Activated T-helper 1 cell treated with anti-CD3 and anti-CD28 coated beads, Interleukin-12 subunit alpha, Interleukin-12 subunit beta, Interleukin-2, Interleukin-4 antibody, amounts not matched to agents 30 ng/mL and 10 ng/mL and 1 ng/mL, durations not matched to agents 14 hours and 24 hours and 36 hours (primary cell): Measurements from ENCODE around the gene TMEM117. TPM values are rescaled to one million over a fixed set of nuclear protein-coding genes. Genes with fewer than 3 reads are reported as not detected.

Source experiments
- DNase-seq: peaks from one replicate; pipeline ENCODE4 v3.0.0; 2021; ENCODE audit warnings: low spot score
- H3K27ac Mint-ChIP-seq: one replicate; pipeline ENCODE4 v1.8.0; 2021; ENCODE audit warnings: mild to moderate bottlenecking, mixed read lengths
- H3K27me3 Mint-ChIP-seq: one replicate; pipeline ENCODE4 v1.8.0; 2022; ENCODE audit warnings: mild to moderate bottlenecking, moderate library complexity, mixed read lengths; ENCODE audit not compliant: insufficient read depth
- H3K36me3 Mint-ChIP-seq: one replicate; pipeline ENCODE4 v1.8.0; 2021; ENCODE audit warnings: low read depth, mixed read lengths
- H3K4me1 Mint-ChIP-seq: one replicate; pipeline ENCODE4 v1.8.0; 2021; ENCODE audit warnings: low read depth, mixed read lengths
- H3K4me3 Mint-ChIP-seq: one replicate; pipeline ENCODE4 v1.8.0; 2021; ENCODE audit warnings: mild to moderate bottlenecking, moderate library complexity, mixed read lengths
- H3K9me3 Mint-ChIP-seq: one replicate; pipeline ENCODE4 v1.8.0; 2021; ENCODE audit warnings: mixed read lengths
- intact Hi-C: fragments of 100-400 bp; cut with micrococcal nuclease; formaldehyde crosslinking; loops from one replicate; pipeline ENCODE4 v1.15.1; 2024
- total RNA-seq: library from RNA; stranded (reverse); gene quantifications from 2 replicates; pipeline ENCODE4 v1.2.3, GENCODE V29; 2022

The TMEM117 gene
- total RNA-seq, 1 donor from 2014 or later, result 2.2 TPM

DNA sequence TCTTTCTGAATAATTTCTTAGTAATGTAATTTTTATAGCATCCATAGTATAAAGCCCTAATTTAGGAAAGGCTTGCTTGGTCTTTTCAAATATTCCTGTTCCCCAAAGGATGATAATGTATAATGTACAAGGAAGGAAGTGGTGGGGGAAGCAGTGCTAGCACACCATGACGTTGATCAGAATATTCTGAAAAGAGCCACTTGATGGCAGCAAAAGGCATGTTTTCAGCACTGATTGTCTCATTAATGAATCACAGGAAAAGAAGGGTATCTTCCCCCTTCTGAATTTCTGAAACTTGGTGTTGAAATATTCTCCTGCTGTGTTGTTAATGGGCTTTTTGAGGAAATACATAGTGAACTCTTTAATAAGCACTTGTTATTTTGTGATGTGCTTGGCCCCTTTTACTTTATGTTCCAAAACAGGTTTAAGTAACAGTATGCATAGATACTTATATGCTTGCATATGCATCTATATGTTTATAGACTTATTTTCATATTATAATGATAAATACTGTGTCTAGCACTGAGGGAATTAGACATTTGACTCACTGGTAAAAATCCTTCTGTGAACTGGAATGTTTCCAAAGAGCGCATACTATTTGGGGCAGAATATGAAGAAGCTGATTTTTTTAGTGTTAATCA, 122.0 kb downstream of the TMEM117 start:
- Mint-ChIP-seq H3K27ac (no peak overlapping the region), H3K4me3 (no peak overlapping the region), H3K4me1 (peaks cover 8% of the 10 kb centered on the region), H3K9me3 (no peaks in the 10 kb centered on the region), H3K36me3 (no peaks in the 10 kb centered on the region), H3K27me3 (no peaks in the 10 kb centered on the region)
- intact Hi-C loops, result loop anchor here (1.0 kb wide), 1 partner anchor 57 kb away; no protein-coding TSS in a partner anchor
- DNase-seq, result no peak

DNA sequence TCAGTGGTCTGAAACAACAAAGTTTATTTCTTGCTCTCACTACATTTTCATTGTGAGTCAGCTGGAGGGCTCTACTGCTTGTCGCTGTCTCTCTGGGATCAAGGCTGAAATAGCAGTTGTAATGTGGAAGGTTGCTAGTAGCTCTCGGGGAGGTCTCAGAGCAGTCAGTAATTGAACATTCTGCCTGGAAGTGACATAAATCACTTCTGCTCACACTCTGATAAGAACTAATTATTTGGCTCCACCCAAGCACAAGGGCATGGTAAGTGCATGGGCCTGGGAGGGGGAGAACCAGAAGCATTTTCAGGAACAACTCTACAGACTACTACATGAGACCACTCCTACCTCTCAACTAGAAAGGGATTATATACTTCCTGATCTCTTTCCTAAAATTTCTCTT, 128.2 kb downstream of the TMEM117 start:
- no peak overlapping the region for H3K4me3 Mint-ChIP-seq
- no peaks in the 10 kb centered on the region for H3K4me1 Mint-ChIP-seq
- no peaks in the 10 kb centered on the region for H3K36me3 Mint-ChIP-seq
- DNase-seq, result no peak
- H3K27me3 Mint-ChIP-seq, result no peaks in the 10 kb centered on the region
- H3K27ac Mint-ChIP-seq, result no peak overlapping the region
- intact Hi-C loops, result no loop called here
- no peaks in the 10 kb centered on the region for H3K9me3 Mint-ChIP-seq

DNA sequence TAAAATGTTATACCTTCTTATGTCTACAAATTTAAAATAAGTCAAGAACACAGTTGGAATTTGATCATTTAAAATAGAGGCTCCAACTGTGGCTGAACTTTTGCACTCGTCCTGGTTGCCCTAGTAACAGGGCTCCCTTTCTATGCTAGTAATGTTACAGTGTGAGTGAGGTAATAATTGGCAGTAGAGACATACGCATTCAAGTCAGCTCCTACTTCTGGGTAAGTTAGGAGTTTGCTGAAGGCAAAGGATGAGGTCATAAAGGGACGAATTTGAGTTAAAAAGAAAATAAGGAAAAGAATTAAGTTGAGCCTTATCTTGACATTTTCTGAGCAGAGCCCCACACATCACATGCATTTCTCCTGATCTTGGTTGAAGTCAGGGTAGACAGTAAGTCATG, 129.1 kb downstream of the TMEM117 start:
- no peaks in the 10 kb centered on the region for H3K9me3 Mint-ChIP-seq
- no peak for DNase-seq
- intact Hi-C loops, result no loop called here
- H3K4me3 Mint-ChIP-seq, result no peak overlapping the region
- no peak overlapping the region for H3K27ac Mint-ChIP-seq
- no peaks in the 10 kb centered on the region for H3K27me3 Mint-ChIP-seq
- H3K36me3 Mint-ChIP-seq, result no peaks in the 10 kb centered on the region
- H3K4me1 Mint-ChIP-seq, result no peaks in the 10 kb centered on the region

DNA sequence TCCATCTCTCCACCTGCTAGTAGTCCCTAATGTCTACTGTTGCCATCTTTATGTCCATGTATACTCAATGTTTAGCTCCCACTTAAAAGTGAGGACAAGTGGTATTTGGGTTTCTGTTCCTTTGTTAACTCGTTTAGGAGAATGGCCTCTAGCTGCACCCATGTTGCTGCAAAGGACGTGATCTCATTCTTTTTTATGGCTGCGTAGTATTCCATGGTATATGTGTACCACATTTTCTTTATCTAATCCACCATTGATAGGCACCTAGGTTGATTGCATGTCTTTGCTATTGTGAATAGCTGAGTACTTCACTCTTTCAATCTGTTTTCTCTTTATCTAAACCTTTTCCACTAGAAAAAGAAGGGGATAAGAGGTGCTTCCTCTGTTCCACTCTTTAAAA, 130.0 kb downstream of the TMEM117 start:
- Mint-ChIP-seq H3K27ac (no peak overlapping the region), H3K4me3 (no peak overlapping the region), H3K9me3 (no peaks in the 10 kb centered on the region), H3K4me1 (no peaks in the 10 kb centered on the region), H3K27me3 (no peaks in the 10 kb centered on the region), H3K36me3 (no peaks in the 10 kb centered on the region)
- intact Hi-C loops, result no loop called here
- no peak for DNase-seq

DNA sequence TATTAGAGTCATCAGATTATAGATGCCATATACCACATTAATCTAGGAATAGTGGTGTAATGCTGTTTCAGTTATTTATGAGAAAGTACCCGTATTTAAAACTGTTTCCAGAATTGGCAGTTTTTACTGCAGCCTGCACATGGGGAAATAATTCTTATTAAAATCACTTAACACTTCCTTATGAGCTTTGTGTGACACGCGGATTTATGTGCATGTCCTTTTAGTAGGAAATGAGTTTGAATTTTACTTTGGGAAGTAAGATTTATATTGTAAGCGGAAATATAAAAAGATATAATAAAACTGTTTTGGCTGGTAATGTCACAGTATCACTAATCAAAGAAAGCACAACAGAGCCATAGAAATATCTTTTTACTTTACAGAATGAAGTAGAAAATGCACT, 132.9 kb downstream of the TMEM117 start:
- no peak for DNase-seq
- H3K4me3 Mint-ChIP-seq, result no peak overlapping the region
- no peak overlapping the region for H3K27ac Mint-ChIP-seq
- no peaks in the 10 kb centered on the region for H3K36me3 Mint-ChIP-seq
- no peaks in the 10 kb centered on the region for H3K4me1 Mint-ChIP-seq
- H3K27me3 Mint-ChIP-seq, result no peaks in the 10 kb centered on the region
- no peaks in the 10 kb centered on the region for H3K9me3 Mint-ChIP-seq
- intact Hi-C loops, result no loop called here

DNA sequence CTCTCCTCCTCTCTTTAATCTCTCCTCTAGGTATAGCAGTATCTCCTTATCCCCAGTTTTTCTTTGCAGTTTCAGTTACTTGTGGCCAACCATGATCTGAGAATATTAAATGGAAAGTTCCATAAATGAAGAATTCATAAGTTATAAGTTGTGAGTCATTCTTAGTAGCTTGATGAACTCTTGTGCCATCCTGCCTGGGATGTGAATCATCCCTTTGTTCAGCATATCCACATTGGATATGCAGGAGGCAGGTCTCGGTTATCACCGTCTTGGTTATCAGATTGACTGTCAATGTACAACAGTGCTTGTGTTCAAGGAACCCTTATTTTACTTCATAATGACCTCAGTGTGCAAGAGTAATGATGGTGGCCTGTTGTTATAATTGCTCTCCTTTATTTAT, 134.0 kb downstream of the TMEM117 start:
- DNase-seq, result no peak
- H3K27ac Mint-ChIP-seq, result no peak overlapping the region
- H3K9me3 Mint-ChIP-seq, result no peaks in the 10 kb centered on the region
- H3K4me3 Mint-ChIP-seq, result no peak overlapping the region
- no peaks in the 10 kb centered on the region for H3K27me3 Mint-ChIP-seq
- no peaks in the 10 kb centered on the region for H3K4me1 Mint-ChIP-seq
- H3K36me3 Mint-ChIP-seq, result no peaks in the 10 kb centered on the region
- intact Hi-C loops, result no loop called here

DNA sequence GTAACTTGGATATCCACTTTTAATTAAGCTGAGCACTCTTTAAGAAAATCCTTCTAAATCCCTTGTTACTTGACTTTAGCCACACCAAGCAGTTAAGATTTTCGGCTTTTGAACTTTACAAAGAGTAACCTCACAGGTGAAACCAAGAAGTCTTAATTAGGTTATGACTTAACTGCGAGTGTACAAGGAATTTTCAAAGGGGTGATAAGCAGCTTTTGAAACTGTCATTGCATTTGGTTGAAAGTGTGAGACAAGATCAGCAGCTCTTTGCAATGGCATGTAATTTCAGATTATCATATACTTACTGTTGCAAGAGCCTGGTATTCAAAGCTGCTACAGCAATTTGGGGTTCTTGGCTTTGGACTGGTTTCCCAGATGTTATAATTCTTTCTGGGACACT, 137.5 kb downstream of the TMEM117 start:
- Mint-ChIP-seq H3K4me1 (no peaks in the 10 kb centered on the region), H3K4me3 (no peak overlapping the region), H3K9me3 (no peaks in the 10 kb centered on the region), H3K27me3 (no peaks in the 10 kb centered on the region), H3K27ac (no peak overlapping the region), H3K36me3 (no peaks in the 10 kb centered on the region)
- DNase-seq, result no peak
- intact Hi-C loops, result no loop called here

DNA sequence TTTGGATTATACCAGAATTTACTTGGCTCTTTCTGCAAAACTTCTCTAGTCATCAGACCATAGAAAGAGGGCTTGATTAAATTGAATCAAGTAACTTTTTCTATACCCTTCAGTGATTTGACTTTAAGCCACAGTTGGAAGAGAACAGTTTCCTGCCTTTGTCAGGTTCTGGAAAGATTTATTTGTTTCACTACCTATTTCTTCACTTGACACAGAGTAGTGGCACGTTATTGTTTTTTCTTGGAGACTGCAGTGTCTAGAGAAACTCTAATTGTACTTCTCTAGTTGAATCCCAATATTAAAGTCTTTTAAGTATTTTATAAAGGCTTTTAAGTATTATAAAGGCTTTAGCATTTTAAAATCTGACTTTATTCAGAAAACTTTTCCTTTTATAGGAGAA, 138.1 kb downstream of the TMEM117 start:
- no peaks in the 10 kb centered on the region for H3K27me3 Mint-ChIP-seq
- no peak overlapping the region for H3K4me3 Mint-ChIP-seq
- no peak for DNase-seq
- H3K4me1 Mint-ChIP-seq, result no peaks in the 10 kb centered on the region
- H3K9me3 Mint-ChIP-seq, result no peaks in the 10 kb centered on the region
- no peak overlapping the region for H3K27ac Mint-ChIP-seq
- intact Hi-C loops, result no loop called here
- H3K36me3 Mint-ChIP-seq, result no peaks in the 10 kb centered on the region

DNA sequence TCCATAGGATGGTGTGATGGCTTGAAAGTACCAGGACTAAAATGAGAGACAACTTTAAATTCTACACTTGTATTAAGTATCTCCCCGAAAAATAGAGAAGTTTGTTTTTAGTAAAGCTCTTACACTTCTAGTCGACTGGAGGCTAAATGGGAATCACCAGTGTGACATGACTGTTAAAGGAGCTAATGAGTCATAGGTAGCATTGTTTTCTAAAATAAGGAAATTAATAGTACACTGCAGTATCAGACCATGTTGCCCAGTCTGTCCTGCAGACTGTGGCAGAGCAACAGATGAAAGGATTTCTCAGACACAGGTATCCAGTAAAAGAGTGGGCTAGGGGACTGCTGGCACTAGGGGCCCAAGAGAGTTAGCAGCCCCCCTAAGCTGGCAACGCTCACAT, 140.1 kb downstream of the TMEM117 start:
- Mint-ChIP-seq H3K4me1 (no peaks in the 10 kb centered on the region), H3K36me3 (no peaks in the 10 kb centered on the region), H3K9me3 (no peaks in the 10 kb centered on the region), H3K4me3 (no peak overlapping the region), H3K27ac (no peak overlapping the region), H3K27me3 (no peaks in the 10 kb centered on the region)
- DNase-seq, result no peak
- intact Hi-C loops, result no loop called here

DNA sequence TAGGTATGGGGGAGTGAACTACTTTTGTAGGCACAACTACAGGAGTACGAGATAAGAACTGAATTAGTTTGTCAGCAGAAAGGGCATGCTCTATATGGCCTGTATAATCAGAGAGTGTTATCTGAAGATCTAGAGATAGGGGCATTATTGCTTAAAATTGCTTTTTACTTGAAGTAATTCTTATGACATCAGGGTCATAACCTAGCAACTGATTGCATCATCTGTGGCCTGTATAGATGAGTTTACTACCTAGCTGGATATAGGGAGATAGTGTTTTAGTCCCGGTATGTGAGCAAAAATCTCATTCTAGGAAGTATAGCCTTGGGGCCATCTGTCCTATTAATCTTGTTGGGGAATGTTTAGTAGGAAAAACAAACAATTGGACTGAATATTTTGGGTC, 142.7 kb downstream of the TMEM117 start:
- H3K36me3 Mint-ChIP-seq, result no peaks in the 10 kb centered on the region
- no peaks in the 10 kb centered on the region for H3K9me3 Mint-ChIP-seq
- no peak for DNase-seq
- no peak overlapping the region for H3K27ac Mint-ChIP-seq
- no peaks in the 10 kb centered on the region for H3K4me1 Mint-ChIP-seq
- no peaks in the 10 kb centered on the region for H3K27me3 Mint-ChIP-seq
- no peak overlapping the region for H3K4me3 Mint-ChIP-seq
- intact Hi-C loops, result no loop called here

DNA sequence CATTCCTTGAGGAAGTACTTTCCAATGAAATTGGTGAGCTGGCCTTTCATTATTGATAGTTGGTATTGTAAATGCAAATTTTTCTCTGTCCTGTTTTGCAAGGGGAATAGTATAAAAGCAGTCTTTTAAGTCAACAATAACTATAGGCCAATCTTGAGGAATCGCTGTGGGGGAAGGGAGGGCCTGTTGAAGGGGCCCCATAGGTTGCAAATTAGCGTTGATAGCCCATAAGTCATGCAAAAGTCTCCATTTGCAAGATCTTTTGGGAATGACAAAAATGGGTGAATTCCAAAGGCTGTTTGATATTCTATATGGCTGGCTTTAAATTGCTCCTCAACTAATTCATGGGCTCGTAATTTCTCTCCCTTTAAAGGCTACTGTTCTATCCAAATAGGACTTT, 143.6 kb downstream of the TMEM117 start:
- no peak overlapping the region for H3K27ac Mint-ChIP-seq
- H3K4me1 Mint-ChIP-seq, result no peaks in the 10 kb centered on the region
- no peak for DNase-seq
- no peaks in the 10 kb centered on the region for H3K27me3 Mint-ChIP-seq
- no peaks in the 10 kb centered on the region for H3K36me3 Mint-ChIP-seq
- H3K9me3 Mint-ChIP-seq, result no peaks in the 10 kb centered on the region
- H3K4me3 Mint-ChIP-seq, result no peak overlapping the region
- intact Hi-C loops, result no loop called here

DNA sequence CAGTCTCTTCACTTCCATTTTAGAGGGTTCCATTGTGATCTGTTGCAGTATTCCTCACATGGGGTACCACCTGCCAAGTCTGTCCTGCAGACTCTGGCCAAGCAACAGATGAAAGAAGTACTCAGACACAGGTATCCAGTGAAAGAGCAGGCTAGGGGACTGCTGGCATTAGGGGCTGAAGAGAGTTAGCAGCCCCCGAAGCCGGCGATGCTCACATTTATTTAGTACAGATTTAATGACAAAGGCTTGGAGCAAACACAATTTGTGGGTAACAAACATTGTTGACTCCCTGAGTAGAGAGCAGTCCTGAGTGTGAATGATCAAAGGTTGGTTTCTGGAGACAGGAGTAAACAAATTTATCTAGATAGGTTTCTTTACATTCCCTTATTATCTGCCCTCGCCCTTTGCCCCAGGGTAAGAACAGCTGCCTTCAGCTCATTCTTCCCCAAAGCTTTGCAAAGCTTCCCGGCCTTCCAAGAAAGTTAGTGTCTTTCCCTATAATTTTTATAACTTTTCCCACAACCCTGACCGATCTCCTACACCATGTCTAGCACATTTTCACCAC, 144.8 kb downstream of the TMEM117 start:
- no peaks in the 10 kb centered on the region for H3K9me3 Mint-ChIP-seq
- intact Hi-C loops, result no loop called here
- no peaks in the 10 kb centered on the region for H3K27me3 Mint-ChIP-seq
- no peak for DNase-seq
- no peak overlapping the region for H3K27ac Mint-ChIP-seq
- no peaks in the 10 kb centered on the region for H3K36me3 Mint-ChIP-seq
- H3K4me3 Mint-ChIP-seq, result no peak overlapping the region
- H3K4me1 Mint-ChIP-seq, result no peaks in the 10 kb centered on the region

DNA sequence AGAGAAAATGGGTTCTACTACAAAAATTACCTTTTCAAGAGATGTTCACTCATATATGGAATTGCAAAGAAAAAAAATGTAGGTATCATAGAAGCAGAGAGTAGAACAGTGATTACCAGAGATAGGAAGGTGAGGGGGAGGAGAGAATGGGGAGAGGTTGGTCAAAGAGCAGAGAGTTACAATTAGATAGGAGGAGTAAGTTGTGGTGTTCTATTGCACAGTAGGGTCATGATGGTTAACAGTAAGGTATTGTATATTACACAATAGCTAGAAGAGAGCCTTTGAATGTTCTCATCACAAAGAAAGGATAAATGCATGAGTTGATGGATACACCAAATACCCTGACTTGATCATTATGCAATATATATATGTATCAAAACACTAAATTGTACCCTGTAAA, 145.8 kb downstream of the TMEM117 start:
- no peaks in the 10 kb centered on the region for H3K27me3 Mint-ChIP-seq
- H3K4me3 Mint-ChIP-seq, result no peak overlapping the region
- intact Hi-C loops, result no loop called here
- no peak overlapping the region for H3K27ac Mint-ChIP-seq
- DNase-seq, result no peak
- no peaks in the 10 kb centered on the region for H3K9me3 Mint-ChIP-seq
- H3K4me1 Mint-ChIP-seq, result no peaks in the 10 kb centered on the region
- no peaks in the 10 kb centered on the region for H3K36me3 Mint-ChIP-seq

DNA sequence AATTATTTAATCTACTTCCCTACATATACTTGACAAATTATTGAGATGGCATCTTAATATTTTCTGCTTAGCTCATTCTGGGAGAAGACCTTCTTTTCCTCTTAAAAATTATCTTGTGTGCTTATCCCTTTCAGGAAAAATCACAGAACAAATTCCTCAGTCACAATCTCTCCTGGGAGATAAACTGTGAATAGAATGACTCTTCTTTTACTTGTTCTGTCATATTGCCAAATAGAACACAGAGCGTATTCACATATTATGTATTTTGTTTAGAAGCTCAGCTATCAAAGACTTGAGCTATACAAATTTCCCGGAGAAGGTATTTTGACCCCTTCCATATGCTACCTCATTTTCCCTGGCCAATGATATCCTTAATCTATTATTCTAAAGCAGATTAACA, 146.7 kb downstream of the TMEM117 start:
- intact Hi-C loops, result no loop called here
- H3K9me3 Mint-ChIP-seq, result no peaks in the 10 kb centered on the region
- H3K4me1 Mint-ChIP-seq, result no peaks in the 10 kb centered on the region
- H3K4me3 Mint-ChIP-seq, result no peak overlapping the region
- H3K27ac Mint-ChIP-seq, result no peak overlapping the region
- H3K36me3 Mint-ChIP-seq, result no peaks in the 10 kb centered on the region
- DNase-seq, result no peak
- H3K27me3 Mint-ChIP-seq, result no peaks in the 10 kb centered on the region
